Measurements from ENCODE around the gene TMEM183A. TPM values are rescaled to one million over a fixed set of nuclear protein-coding genes. Genes with fewer than 3 reads are reported as not detected.
"Not testable (repeated sequence)": the region's sequence is repeated elsewhere in the genome, so short reads cannot be mapped to it uniquely, and the experiment has no call there.

TMEM183A gene
- total RNA-seq, 1 experiment from 2014 or later = 104 TPM

DNA sequence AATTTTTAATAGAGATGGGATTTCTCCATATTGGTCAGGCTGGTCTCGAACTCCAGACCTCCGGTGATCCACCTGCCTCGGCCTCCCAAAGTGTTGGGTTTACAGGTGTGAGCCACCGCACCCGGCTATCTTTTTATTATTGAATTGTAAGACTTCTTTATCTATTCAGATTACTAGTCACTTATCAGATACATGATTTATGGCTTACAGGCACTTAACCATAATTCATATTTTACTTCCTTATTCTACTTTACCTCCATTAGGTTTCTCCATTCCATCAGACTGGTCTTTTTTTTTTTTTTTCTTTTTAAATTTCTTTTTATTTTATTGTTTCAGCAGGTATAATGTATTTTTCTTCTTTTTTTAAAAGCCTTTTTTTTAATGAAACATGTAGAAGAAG lies 4.4 kb downstream of the TMEM183A start:
- H3K4me1 Mint-ChIP-seq (ENCODE audit: insufficient read depth, unreplicated experiment) = peaks cover 17% of the 10 kb centered on the region
- no peaks in the 10 kb centered on the region for H3K27me3 Mint-ChIP-seq (ENCODE audit: insufficient read depth, unreplicated experiment)
- POLR2A ChIA-PET = no interaction called here
- no peak overlapping the region for H3K4me3 Mint-ChIP-seq (ENCODE audit: unreplicated experiment)
- no peaks in the 10 kb centered on the region for H3K9me3 Mint-ChIP-seq (ENCODE audit: unreplicated experiment)
- H3K36me3 Mint-ChIP-seq (ENCODE audit: insufficient read depth, unreplicated experiment) = peaks cover 95% of the 10 kb centered on the region
- intact Hi-C loops (cut with micrococcal nuclease) = no loop called here
- TF ChIP-seq, protein P1, sequence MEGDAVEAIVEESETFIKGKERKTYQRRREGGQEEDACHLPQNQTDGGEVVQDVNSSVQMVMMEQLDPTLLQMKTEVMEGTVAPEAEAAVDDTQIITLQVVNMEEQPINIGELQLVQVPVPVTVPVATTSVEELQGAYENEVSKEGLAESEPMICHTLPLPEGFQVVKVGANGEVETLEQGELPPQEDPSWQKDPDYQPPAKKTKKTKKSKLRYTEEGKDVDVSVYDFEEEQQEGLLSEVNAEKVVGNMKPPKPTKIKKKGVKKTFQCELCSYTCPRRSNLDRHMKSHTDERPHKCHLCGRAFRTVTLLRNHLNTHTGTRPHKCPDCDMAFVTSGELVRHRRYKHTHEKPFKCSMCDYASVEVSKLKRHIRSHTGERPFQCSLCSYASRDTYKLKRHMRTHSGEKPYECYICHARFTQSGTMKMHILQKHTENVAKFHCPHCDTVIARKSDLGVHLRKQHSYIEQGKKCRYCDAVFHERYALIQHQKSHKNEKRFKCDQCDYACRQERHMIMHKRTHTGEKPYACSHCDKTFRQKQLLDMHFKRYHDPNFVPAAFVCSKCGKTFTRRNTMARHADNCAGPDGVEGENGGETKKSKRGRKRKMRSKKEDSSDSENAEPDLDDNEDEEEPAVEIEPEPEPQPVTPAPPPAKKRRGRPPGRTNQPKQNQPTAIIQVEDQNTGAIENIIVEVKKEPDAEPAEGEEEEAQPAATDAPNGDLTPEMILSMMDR (IDR thresholded peaks at IDR 0.05; ENCODE audit: unreplicated experiment) = no peak
- CTCF ChIA-PET = no interaction called here
- H3K27ac Mint-ChIP-seq (ENCODE audit: low read depth, unreplicated experiment) = no peak overlapping the region
- no peak for DNase-seq (ENCODE audit: unreplicated experiment)
- BruUV-seq (replicated peaks) = no TSS peak

DNA sequence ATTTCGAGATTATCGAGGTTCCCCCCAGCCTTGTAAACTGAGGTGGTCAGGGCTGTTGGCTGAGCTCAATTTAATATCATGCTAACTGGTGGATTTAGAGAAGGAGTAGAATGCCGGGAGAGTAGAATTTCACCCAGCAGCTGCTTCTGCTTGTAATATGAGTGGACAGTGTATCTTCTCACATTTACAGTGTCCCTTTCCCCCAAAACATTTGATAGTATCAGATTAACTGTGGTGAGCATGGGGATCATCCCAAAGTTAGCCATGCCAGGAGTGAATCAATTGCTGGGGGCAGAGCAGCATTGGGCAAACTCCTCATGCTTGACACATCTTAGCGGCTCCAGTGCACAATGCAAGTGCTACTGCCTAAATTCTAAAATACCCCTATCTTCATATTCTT lies 9.9 kb downstream of the TMEM183A start:
- BruUV-seq (replicated peaks) = no TSS peak
- Mint-ChIP-seq H3K27ac (ENCODE audit: low read depth, unreplicated experiment) (no peak overlapping the region), H3K9me3 (ENCODE audit: unreplicated experiment) (no peaks in the 10 kb centered on the region), H3K4me1 (ENCODE audit: insufficient read depth, unreplicated experiment) (no peaks in the 10 kb centered on the region), H3K4me3 (ENCODE audit: unreplicated experiment) (no peak overlapping the region), H3K36me3 (ENCODE audit: insufficient read depth, unreplicated experiment) (peaks cover 98% of the 10 kb centered on the region), H3K27me3 (ENCODE audit: insufficient read depth, unreplicated experiment) (no peaks in the 10 kb centered on the region)
- intact Hi-C loops (cut with micrococcal nuclease) = no loop called here
- ChIA-PET CTCF (interaction anchor here (0.6 to 1.5 kb wide), 3 partner anchors 22 to 326 kb away, joined by 3 to 6 read pairs (median 3); no protein-coding TSS in a partner anchor), POLR2A (interaction anchor here (1.7 to 1.9 kb wide), 2 partner anchors 9 to 10 kb away, joined by 5 to 12 read pairs; partner anchors contain the start of genes PPFIA4 and TMEM183A)
- TF ChIP-seq, protein P1 (IDR thresholded peaks at IDR 0.05; ENCODE audit: unreplicated experiment) = no peak
- DNase-seq (ENCODE audit: unreplicated experiment) = no peak

DNA sequence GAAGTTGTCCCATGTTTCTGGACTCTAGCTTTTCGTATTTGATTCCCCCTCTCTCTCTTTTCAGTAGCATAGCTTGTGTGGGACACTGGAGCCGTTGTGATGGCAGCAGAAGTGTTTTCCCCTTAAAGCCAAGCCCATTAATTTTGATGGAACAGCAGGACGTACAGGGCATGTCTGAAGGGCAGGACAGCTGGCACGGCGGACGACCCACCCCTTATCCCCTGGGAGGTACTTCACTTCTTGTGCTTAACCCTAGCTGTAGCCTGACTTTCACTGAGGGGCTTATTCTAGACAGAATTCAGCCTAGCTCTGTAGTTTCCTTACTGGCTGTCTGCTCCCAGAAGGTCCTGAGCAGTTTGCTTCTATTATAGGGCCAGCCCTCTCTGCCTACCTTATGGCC lies 10.5 kb downstream of the TMEM183A start:
- Mint-ChIP-seq H3K27ac (ENCODE audit: low read depth, unreplicated experiment) (no peak overlapping the region), H3K9me3 (ENCODE audit: unreplicated experiment) (no peaks in the 10 kb centered on the region), H3K4me3 (ENCODE audit: unreplicated experiment) (no peak overlapping the region), H3K4me1 (ENCODE audit: insufficient read depth, unreplicated experiment) (no peaks in the 10 kb centered on the region), H3K36me3 (ENCODE audit: insufficient read depth, unreplicated experiment) (peaks cover 98% of the 10 kb centered on the region), H3K27me3 (ENCODE audit: insufficient read depth, unreplicated experiment) (no peaks in the 10 kb centered on the region)
- intact Hi-C loops (cut with micrococcal nuclease) = no loop called here
- ChIA-PET CTCF (interaction anchor here (1.5 kb wide), 2 partner anchors 22 to 325 kb away, joined by 3 to 6 read pairs; no protein-coding TSS in a partner anchor), POLR2A (interaction anchor here (1.7 to 1.9 kb wide), 2 partner anchors 8 to 10 kb away, joined by 5 to 12 read pairs; partner anchors contain the start of genes PPFIA4 and TMEM183A)
- TF ChIP-seq, protein P1 (IDR thresholded peaks at IDR 0.05; ENCODE audit: unreplicated experiment) = no peak
- no TSS peak for BruUV-seq (replicated peaks)
- no peak for DNase-seq (ENCODE audit: unreplicated experiment)

DNA sequence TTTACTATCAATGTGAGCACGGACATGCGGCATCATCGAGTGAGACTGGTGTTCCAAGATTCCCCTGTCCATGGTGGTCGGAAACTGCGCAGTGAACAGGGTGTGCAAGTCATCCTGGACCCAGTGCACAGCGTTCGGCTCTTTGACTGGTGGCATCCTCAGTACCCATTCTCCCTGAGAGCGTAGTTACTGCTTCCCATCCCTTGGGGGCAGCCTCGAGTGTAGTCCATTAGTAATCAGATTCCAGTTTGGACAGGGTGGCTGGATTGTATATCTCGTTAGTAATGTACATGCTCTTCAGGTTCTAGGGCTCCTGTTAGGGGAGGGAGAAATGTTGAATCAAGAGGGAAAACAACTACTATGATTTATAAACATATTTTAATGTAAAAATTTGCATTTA lies 15.7 kb downstream of the TMEM183A start:
- POLR2A ChIA-PET = interaction anchor here (2.5 kb wide), 1 partner anchor 15 kb away, joined by 27 read pairs; the partner anchor contains the start of gene TMEM183A
- H3K27ac Mint-ChIP-seq (ENCODE audit: low read depth, unreplicated experiment); H3K4me3 Mint-ChIP-seq (ENCODE audit: unreplicated experiment); H3K9me3 Mint-ChIP-seq (ENCODE audit: unreplicated experiment); H3K4me1 Mint-ChIP-seq (ENCODE audit: insufficient read depth, unreplicated experiment); DNase-seq (ENCODE audit: unreplicated experiment); intact Hi-C loops (cut with micrococcal nuclease); H3K27me3 Mint-ChIP-seq (ENCODE audit: insufficient read depth, unreplicated experiment): not testable (repeated sequence)
- TSS peak; percentile 27 for BruUV-seq (replicated peaks)
- peaks cover 68% of the 10 kb centered on the region for H3K36me3 Mint-ChIP-seq (ENCODE audit: insufficient read depth, unreplicated experiment)
- CTCF ChIA-PET = interaction anchor here (0.6 to 2.7 kb wide), 11 partner anchors 12 to 1444 kb away, joined by 3 to 14 read pairs (median 5); partner anchors contain the start of gene TMEM183A

All from MCF 10A (cell line).